RPMI7951 (cell line): Measurements from ENCODE around the gene NEURL2. TPM values are rescaled to one million over a fixed set of nuclear protein-coding genes. Genes with fewer than 3 reads are reported as not detected.
A peak's percentile ranks its signal among the peaks of the same experiment; 100 is the strongest.
"Not testable (repeated sequence)": the region's sequence is repeated elsewhere in the genome, so short reads cannot be mapped to it uniquely, and the experiment has no call there.

Experiments
- DNase-seq: peaks from one replicate; pipeline ENCODE4 v3.0.0-alpha.2; 2012; ENCODE audit warnings: low read depth
- total RNA-seq: library from RNA; depleted of rRNA; stranded (reverse); fragments of >200 nt; shearing (Covaris generic); gene quantifications from 2 replicates; pipeline ENCODE4 v1.2.3, GENCODE V29; 2014

NEURL2 gene
- total RNA-seq, 1 experiment from 2014 or later: 3.0 TPM

GRCh38 chr20:45901332-45901731, 10.3 kb upstream of the NEURL2 start:
- not testable (repeated sequence) for DNase-seq

DNA sequence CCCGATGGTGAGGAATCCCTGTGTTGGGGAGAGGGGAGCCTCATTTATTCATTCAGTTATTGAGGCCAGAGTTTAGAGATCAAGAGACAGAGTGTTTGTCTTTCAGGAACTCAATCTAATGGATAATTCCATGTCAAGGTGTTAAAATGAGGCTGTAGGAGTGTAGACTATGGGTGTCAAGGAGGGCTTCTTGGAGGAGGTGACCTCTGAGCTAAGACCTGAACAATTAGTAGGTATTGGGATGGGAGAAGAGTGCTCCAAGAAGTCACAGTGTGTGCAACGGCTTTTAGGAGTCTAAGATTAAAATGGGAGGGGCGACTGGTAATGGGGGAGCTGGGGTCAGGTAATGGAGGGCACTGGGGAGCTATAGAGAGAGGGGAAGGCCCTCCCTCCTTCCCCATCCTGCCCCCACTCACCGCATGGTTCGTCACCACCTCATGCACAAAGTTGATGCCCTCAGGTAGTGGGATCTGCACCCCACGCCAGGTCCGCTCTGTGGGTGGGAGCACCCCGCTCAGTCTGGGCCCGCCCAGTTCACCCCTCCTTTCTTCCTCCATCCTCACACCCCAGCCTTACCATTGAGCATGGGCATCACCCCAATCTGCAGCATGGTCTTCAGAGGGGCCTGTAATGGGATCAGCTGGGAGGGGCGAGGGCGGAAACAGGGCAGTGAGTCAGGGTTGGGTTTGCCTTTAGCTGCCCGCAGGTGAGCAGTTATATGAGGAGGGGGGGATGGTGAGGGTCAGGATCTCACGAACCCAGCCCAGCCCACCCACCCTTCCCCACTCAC, 8.2 kb upstream of the NEURL2 start:
- DNase-seq: no peak

GRCh38 chr20:45898285-45898684, 7.3 kb upstream of the NEURL2 start:
- DNase-seq: no peak

DNA sequence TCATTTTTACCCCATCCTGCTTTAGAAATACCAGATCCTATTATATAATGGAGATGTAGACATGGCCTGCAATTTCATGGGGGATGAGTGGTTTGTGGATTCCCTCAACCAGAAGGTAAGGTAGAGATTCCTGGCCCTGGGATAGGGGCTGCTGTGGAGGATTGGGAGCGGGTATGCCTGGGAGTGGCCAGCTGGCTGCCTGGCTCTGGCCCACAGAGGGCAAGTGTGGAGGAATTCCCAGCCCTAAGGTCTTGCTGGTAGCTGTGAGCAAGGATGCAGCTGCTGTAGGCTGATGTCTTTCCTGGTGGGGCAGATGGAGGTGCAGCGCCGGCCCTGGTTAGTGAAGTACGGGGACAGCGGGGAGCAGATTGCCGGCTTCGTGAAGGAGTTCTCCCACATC, 6.7 kb upstream of the NEURL2 start:
- no peak for DNase-seq

DNA sequence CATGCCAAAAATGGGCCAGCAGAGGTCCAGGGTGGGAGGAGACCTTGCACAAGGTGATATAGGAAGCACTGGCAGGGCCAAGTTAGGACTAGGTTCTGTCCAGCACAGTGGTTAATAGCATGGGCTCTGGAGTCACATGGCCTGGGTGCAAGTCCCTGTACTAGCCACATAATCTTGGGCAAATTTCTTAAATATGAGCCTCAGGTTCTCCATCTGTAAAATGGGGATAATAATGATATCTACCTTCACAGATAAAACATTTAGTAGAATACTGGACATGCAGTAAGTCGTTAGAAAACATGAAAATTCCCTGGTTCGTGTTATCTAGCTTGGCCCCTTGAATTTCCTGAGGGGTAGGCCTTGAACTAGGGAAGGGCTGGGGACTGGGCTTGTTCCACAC, 6.3 kb upstream of the NEURL2 start:
- DNase-seq: no peak

DNA sequence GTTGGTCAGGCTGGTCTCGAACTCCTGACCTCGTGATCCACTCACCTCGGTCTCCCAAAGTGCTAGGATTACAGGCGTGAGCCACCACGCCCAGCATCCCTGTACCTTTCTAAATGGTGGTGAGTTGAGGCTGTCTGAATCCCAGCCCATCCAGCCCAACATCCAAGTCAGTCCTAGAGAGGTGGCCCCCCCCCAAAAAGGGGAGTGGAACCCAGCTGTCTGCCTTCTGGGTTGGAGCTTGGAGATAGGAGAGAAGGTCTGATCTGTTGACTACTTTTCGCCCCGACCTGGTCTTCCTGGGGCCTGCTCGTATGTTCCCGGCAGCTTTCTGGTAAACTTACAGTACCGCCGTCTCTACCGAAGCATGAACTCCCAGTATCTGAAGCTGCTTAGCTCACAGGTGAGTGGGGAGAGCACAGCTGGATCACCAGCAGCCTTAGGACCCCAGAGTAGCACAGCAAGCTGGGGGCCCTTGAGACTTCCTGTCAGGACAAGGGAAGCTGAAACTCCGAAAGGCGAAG, 5.7 kb upstream of the NEURL2 start:
- no peak for DNase-seq

- no peak for DNase-seq
Observed at GRCh38 chr20:45894797-45895196, 3.8 kb upstream of the NEURL2 start.

DNA sequence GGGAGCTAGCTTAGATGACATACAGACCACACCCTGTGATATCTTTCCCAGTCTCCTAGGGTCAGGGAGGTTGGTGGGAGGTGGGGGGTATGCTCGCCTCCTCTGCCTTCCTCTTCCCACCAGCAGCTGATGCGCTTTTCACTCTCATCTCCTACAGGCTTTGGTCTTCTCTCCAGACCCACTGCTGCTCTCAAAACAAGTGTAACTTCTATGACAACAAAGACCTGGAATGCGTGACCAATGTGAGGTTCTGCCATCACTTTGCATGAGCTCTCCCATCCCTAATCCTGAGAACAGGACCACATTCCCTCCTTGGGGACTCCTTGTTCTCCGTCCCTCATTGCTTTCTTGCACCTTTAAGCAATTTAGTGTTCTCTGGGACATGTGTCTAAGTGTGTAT, 2.8 kb upstream of the NEURL2 start:
- peak; percentile 36 for DNase-seq

DNA sequence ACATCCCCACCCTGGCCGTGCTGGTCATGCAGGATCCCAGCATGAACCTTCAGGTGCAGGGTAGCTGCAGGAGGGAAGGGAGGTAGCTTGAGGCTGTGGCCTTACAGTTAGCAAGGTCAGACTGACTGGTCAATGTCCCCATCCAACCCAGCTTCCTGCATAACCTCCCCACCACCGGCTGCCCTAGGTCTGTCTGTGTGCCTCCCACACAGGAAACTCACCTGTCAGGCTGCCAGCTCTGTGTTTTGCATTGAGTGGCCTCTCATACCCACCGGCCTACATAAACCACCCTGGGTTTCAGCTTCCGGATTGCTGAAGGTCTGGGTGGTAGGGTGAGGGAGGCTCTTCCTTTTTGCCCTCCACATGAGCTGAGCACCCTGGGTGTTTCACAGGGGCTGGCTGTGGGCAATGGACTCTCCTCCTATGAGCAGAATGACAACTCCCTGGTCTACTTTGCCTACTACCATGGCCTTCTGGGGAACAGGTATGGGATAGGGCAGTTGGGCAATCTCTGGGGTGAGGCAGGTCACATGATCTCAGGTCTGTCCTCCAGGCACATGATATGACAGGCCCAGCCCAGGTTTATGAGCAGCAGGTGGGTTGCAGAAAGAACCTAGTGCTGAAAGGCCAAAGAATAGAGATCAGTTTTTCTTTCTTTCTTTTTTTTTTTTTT, 2.0 kb upstream of the NEURL2 start:
- DNase-seq: no peak

- peak; percentile 49 for DNase-seq
Observed at GRCh38 chr20:45892049-45892825, 1.2 kb upstream of the NEURL2 start.

DNA sequence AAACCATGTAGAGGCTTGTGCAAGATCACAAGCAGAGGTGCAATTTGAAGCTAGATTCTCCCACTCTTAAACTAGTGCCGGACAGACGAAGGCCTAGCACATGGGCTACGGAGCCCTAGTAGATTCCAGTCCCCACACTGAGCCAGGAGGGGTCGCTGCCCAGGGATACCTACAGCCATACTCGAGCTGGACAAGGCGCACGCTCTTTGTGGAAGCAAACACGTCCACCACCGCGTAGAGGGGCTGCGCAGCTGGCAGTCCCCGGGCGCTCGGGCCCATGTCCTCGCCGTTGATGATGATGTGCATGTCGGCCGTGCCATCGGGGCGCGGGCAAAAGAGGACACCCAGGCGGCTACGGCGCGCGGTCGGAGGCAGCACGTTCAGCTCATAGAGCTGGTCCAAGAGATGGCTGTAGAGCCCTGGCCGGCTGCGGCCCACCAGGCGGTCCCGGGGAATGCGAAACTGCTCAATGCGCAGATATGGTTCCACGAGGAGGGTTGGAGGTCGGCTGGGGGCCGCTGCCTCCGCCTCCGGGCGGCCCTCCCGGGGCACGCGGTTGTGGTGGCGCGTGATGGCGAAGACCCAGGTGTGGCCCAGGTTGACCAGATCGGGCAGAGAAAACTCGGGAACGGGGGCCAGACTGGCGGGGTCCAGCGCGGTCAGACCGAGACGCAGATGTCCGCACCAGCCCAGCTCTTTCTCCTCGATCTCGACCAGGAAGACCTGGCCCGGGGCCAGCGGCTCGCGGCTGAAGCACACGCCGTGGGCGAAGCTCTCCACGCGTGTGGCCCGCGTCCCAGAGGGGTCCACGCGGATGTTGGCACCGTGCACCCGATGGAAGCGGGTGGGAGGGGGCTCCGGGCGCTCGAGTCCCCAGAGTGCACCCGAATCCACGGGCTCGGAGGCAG, 677 bp downstream of the NEURL2 start:
- DNase-seq: peak; percentile 79

- no peak for DNase-seq
Observed at GRCh38 chr20:45888681-45889080, 2.3 kb downstream of the NEURL2 start.

GRCh38 chr20:45887346-45887715, 3.7 kb downstream of the NEURL2 start, which contains the start of gene SPATA25:
Gene SPATA25, minus strand, starts transcription at chr20:45887622. Its CDS starts 32 bp downstream, at chr20:45887590.
- no peak for DNase-seq

DNA sequence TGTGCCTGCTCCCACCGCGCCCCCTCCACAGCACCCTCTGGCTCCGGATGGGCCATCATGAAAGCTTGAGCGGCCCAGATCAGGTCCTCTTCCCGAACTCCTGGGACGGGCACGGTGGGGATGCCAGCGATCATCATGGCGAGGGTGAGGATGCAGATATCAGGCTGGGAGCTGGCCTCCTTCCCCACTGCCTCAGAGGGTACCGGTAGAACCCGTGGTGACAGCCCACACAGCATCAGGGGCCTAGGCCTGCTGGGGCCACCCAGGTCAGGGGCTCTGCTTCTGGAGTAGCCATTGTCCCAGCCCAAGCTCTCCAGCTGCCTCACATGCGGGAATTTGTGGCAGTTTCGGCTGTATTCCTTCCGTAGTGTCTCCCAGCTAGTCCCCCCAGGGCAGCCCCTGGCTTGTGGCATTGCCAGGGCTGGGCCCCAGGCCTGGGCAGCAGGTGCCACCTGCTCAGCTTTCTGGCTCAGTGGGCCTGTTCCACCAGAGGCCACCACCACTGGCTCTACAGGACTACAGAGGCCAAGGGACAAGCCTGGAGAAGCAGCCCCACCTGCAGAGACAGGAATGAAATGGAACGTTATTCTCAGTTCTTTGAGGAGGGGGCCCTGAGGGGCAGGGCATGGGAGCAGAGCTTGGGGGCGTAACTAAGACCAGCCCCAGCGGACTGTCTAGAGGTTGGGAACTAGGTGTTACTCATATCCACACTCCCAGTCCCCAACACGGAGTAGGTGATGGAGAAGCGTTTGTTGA, 4.2 kb downstream of the NEURL2 start:
- no peak for DNase-seq

DNA sequence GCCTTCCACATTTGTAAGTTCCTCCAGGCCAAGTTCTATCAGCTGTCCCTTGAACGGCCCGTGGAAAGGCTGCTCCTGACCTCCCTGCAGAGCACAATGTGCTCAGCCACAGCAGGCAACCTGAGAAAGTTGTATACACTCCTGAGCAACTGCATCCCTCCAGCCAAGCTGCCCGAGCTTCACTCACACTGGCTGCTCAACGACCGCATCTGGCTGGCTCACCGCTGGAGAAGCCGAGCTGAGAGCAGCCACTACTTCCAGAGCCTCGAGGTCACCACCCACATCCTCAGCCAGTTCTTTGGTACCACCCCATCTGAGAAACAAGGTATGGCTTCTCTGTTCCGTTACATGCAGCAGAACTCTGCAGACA, 7.9 kb downstream of the NEURL2 start:
- no peak for DNase-seq

- no peak for DNase-seq
Observed at GRCh38 chr20:45882469-45883099, 8.4 kb downstream of the NEURL2 start.

GRCh38 chr20:45880988-45881788, 9.8 kb downstream of the NEURL2 start, which contains the start of gene ZSWIM1:
Gene ZSWIM1, plus strand, starts transcription at chr20:45881227. Its CDS starts 1,366 bp downstream, at chr20:45882593.
- peak; percentile 100 for DNase-seq

- DNase-seq: no peak
Observed at GRCh38 chr20:45878076-45878761, 12.8 kb downstream of the NEURL2 start.
